Measurements from ENCODE around the gene KCNK6.

The KCNK6 gene

GRCh38 chr19:38373907-38374331 is 54.3 kb downstream of the KCNK6 start:
- TF ChIP-seq, protein P1, sequence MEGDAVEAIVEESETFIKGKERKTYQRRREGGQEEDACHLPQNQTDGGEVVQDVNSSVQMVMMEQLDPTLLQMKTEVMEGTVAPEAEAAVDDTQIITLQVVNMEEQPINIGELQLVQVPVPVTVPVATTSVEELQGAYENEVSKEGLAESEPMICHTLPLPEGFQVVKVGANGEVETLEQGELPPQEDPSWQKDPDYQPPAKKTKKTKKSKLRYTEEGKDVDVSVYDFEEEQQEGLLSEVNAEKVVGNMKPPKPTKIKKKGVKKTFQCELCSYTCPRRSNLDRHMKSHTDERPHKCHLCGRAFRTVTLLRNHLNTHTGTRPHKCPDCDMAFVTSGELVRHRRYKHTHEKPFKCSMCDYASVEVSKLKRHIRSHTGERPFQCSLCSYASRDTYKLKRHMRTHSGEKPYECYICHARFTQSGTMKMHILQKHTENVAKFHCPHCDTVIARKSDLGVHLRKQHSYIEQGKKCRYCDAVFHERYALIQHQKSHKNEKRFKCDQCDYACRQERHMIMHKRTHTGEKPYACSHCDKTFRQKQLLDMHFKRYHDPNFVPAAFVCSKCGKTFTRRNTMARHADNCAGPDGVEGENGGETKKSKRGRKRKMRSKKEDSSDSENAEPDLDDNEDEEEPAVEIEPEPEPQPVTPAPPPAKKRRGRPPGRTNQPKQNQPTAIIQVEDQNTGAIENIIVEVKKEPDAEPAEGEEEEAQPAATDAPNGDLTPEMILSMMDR (IDR thresholded peaks at IDR 0.05; ENCODE audit: control extremely low read depth, extremely low read depth, low read depth, missing control alignments) = no peak
- ChIA-PET POLR2A (interaction anchor here (0.6 to 3.2 kb wide), 9 partner anchors 11 to 446 kb away, joined by 4 to 40 read pairs (median 7); partner anchors contain the start of genes CATSPERG, FAM98C, GGN and SPRED3), CTCF (interaction anchor here (0.6 to 2.3 kb wide), 17 partner anchors 8 to 475 kb away, joined by 3 to 26 read pairs (median 5); partner anchors contain the start of genes CATSPERG, FAM98C and GGN)
- DNase-seq (ENCODE audit: extremely low spot score) = no peak

- ChIA-PET POLR2A (interaction anchor here (0.6 to 3.2 kb wide), 10 partner anchors 11 to 445 kb away, joined by 3 to 40 read pairs (median 6); partner anchors contain the start of genes CATSPERG, FAM98C, GGN and SPRED3), CTCF (interaction anchor here (0.6 to 2.3 kb wide), 16 partner anchors 9 to 473 kb away, joined by 3 to 26 read pairs (median 6); partner anchors contain the start of genes CATSPERG, FAM98C and GGN)
- TF ChIP-seq, protein P1 (IDR thresholded peaks at IDR 0.05; ENCODE audit: control extremely low read depth, extremely low read depth, low read depth, missing control alignments) = peak; percentile 34
- peak; percentile 99 for DNase-seq (ENCODE audit: extremely low spot score)
Observed at GRCh38 chr19:38374332-38375097, 54.9 kb downstream of the KCNK6 start, which contains the start of gene PSMD8. TSS of gene PSMD8 (plus strand) at chr19:38374571. CDS start at chr19:38374602, 31 bp downstream.

DNA sequence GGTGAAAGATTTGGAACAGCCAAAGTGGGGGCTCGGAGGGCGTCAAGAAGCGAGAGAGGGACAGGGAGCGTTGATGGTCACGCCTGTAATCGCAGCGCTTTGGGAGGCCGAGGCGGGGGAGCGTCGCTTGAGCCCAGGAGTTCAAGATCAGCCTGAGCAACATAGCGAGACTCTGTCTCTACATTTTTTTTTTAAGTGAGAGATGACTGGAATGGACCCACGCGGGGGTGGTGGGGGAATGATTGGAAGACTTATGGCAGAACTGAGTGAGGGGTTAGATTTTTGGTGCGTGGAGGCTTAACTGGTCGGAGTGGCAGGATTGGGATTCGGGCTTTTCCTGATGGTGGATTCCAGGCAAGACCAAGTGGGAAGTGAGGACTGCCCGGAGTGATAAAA is 55.5 kb downstream of the KCNK6 start:
- TF ChIP-seq, protein P1 (IDR thresholded peaks at IDR 0.05; ENCODE audit: control extremely low read depth, extremely low read depth, low read depth, missing control alignments) = no peak
- no peak for DNase-seq (ENCODE audit: extremely low spot score)
- CTCF ChIA-PET = interaction anchor here (0.6 to 1.5 kb wide), 7 partner anchors 9 to 155 kb away, joined by 3 to 12 read pairs (median 3); partner anchors contain the start of gene FAM98C
- POLR2A ChIA-PET = interaction anchor here (1.0 to 3.2 kb wide), 4 partner anchors 11 to 28 kb away, joined by 5 to 40 read pairs (median 10); partner anchors contain the start of genes FAM98C, GGN and SPRED3

DNA sequence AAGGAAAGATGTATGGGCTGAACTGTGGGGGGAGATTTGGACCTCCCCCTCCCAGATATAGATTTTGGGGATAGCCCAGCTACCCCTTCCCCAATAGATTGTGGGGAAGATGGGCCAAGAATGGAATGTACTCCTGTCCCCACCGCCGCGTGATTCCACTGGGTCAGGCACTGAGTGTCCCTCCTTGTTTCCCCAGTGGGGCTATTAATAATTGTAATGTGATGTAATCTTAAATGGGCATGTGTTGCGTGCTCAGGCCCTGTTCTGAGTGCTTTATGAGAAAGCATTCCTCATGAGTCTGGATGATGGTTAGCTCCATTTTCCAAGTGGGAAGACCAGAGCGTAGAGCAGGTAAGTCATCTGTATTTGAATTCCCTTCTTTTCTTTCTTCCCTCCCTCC is 56.1 kb downstream of the KCNK6 start:
- ChIA-PET POLR2A (interaction anchor here (0.7 to 3.2 kb wide), 3 partner anchors 10 to 782 kb away, joined by 4 to 40 read pairs (median 9); partner anchors contain the start of genes GGN and SPRED3), CTCF (interaction anchor here (0.6 to 2.0 kb wide), 6 partner anchors 9 to 478 kb away, joined by 3 to 4 read pairs (median 4); partner anchors contain the start of gene CATSPERG)
- no peak for DNase-seq (ENCODE audit: extremely low spot score)
- TF ChIP-seq, protein P1 (IDR thresholded peaks at IDR 0.05; ENCODE audit: control extremely low read depth, extremely low read depth, low read depth, missing control alignments) = no peak

- ChIA-PET POLR2A (interaction anchor here (0.7 to 3.2 kb wide), 4 partner anchors 9 to 783 kb away, joined by 3 to 40 read pairs (median 6); partner anchors contain the start of genes GGN and SPRED3), CTCF (interaction anchor here (0.9 to 2.0 kb wide), 4 partner anchors 27 to 478 kb away, joined by 3 to 7 read pairs (median 4); partner anchors contain the start of gene FAM98C)
- no peak for DNase-seq (ENCODE audit: extremely low spot score)
- TF ChIP-seq, protein P1 (IDR thresholded peaks at IDR 0.05; ENCODE audit: control extremely low read depth, extremely low read depth, low read depth, missing control alignments) = no peak
Observed at GRCh38 chr19:38376576-38376975, 56.9 kb downstream of the KCNK6 start.

- ChIA-PET CTCF (interaction anchor here (0.9 to 2.0 kb wide), 3 partner anchors 26 to 479 kb away, joined by 3 to 7 read pairs (median 4); partner anchors contain the start of gene FAM98C), POLR2A (interaction anchor here (0.7 to 1.0 kb wide), 2 partner anchors 28 to 121 kb away, joined by 3 read pairs; no protein-coding TSS in a partner anchor)
- TF ChIP-seq, protein P1 (IDR thresholded peaks at IDR 0.05; ENCODE audit: control extremely low read depth, extremely low read depth, low read depth, missing control alignments) = no peak
- DNase-seq (ENCODE audit: extremely low spot score) = no peak
Observed at GRCh38 chr19:38377052-38377451, 57.4 kb downstream of the KCNK6 start.
